ENCODE measurements around the gene UHRF2. TPM values are rescaled to one million over a fixed set of nuclear protein-coding genes. Genes with fewer than 3 reads are reported as not detected.

UHRF2 gene
- total RNA-seq, 1 donor from 2014 or later, result 114 TPM

GRCh38 chr9:6426117-6426516, 13.1 kb downstream of the UHRF2 start:
- ChIA-PET CTCF (interaction anchor here (1.1 kb wide), 1 partner anchor 9 kb away, joined by 3 read pairs; no protein-coding TSS in a partner anchor), POLR2A (interaction anchor here (9.3 kb wide), 1 partner anchor 10 kb away, joined by 164 read pairs; the partner anchor contains the start of gene UHRF2)
- Mint-ChIP-seq H3K4me1 (peaks cover 67% of the 10 kb centered on the region), H3K27me3 (no peaks in the 10 kb centered on the region), H3K27ac (no peak overlapping the region), H3K9me3 (no peaks in the 10 kb centered on the region), H3K4me3 (no peak overlapping the region), H3K36me3 (ENCODE audit: low read depth) (peaks cover 55% of the 10 kb centered on the region)
- DNase-seq, result no peak
- ATAC-seq (ENCODE audit: low read depth), result no peak
- TF ChIP-seq, protein P1, sequence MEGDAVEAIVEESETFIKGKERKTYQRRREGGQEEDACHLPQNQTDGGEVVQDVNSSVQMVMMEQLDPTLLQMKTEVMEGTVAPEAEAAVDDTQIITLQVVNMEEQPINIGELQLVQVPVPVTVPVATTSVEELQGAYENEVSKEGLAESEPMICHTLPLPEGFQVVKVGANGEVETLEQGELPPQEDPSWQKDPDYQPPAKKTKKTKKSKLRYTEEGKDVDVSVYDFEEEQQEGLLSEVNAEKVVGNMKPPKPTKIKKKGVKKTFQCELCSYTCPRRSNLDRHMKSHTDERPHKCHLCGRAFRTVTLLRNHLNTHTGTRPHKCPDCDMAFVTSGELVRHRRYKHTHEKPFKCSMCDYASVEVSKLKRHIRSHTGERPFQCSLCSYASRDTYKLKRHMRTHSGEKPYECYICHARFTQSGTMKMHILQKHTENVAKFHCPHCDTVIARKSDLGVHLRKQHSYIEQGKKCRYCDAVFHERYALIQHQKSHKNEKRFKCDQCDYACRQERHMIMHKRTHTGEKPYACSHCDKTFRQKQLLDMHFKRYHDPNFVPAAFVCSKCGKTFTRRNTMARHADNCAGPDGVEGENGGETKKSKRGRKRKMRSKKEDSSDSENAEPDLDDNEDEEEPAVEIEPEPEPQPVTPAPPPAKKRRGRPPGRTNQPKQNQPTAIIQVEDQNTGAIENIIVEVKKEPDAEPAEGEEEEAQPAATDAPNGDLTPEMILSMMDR (IDR thresholded peaks at IDR 0.05), result no peak
- intact Hi-C loops (cut with micrococcal nuclease), result no loop called here

GRCh38 chr9:6428940-6429889, 16.2 kb downstream of the UHRF2 start:
- Mint-ChIP-seq H3K4me3 (peak overlapping the region; percentile 64), H3K27ac (peak overlapping the region; percentile 73), H3K4me1 (peaks cover 80% of the 10 kb centered on the region), H3K27me3 (no peaks in the 10 kb centered on the region), H3K9me3 (no peaks in the 10 kb centered on the region), H3K36me3 (ENCODE audit: low read depth) (peaks cover 51% of the 10 kb centered on the region)
- TF ChIP-seq, protein P1 (IDR thresholded peaks at IDR 0.05), result no peak
- POLR2A ChIA-PET, result interaction anchor here (0.7 to 9.3 kb wide), 4 partner anchors 13 to 394 kb away, joined by 3 to 164 read pairs (median 8); partner anchors contain the start of gene UHRF2
- ATAC-seq (ENCODE audit: low read depth) (peak; percentile 81), DNase-seq (no peak)
- CTCF ChIA-PET, result interaction anchor here (0.8 kb wide), 2 partner anchors 16 kb away, joined by 3 read pairs; partner anchors contain the start of gene UHRF2
- intact Hi-C loops (cut with micrococcal nuclease), result loop anchor here (1.0 kb wide), 1 partner anchor 16 kb away; the partner anchor contains the start of gene UHRF2

GRCh38 chr9:6431038-6431437, 18.0 kb downstream of the UHRF2 start:
- peaks cover 72% of the 10 kb centered on the region for H3K4me1 Mint-ChIP-seq
- intact Hi-C loops (cut with micrococcal nuclease), result loop anchor here (5.0 kb wide), 2 partner anchors 36 to 251 kb away; no protein-coding TSS in a partner anchor
- CTCF ChIA-PET, result no interaction called here

GRCh38 chr9:6433410-6433809, 20.4 kb downstream of the UHRF2 start:
- intact Hi-C loops (cut with micrococcal nuclease), result loop anchor here (1.0 to 5.0 kb wide), 4 partner anchors 13 to 249 kb away; partner anchors contain the start of gene UHRF2
- POLR2A ChIA-PET, result interaction anchor here (1.2 to 9.3 kb wide), 3 partner anchors 18 to 324 kb away, joined by 4 to 164 read pairs (median 5); partner anchors contain the start of genes KDM4C and UHRF2
- no peak for DNase-seq
- Mint-ChIP-seq H3K4me1 (peaks cover 71% of the 10 kb centered on the region), H3K4me3 (peak overlapping the region; percentile 32), H3K9me3 (no peaks in the 10 kb centered on the region), H3K27me3 (no peaks in the 10 kb centered on the region), H3K27ac (peak overlapping the region; percentile 82), H3K36me3 (ENCODE audit: low read depth) (peaks cover 49% of the 10 kb centered on the region)
- ATAC-seq (ENCODE audit: low read depth), result peak; percentile 50
- TF ChIP-seq, protein P1 (IDR thresholded peaks at IDR 0.05), result no peak
- CTCF ChIA-PET, result interaction anchor here (1.1 to 1.7 kb wide), 3 partner anchors 19 to 136 kb away, joined by 4 to 5 read pairs (median 4); partner anchors contain the start of gene UHRF2

More at GRCh38 chr9:6431038-6431437, 18.0 kb downstream of the UHRF2 start:
- Mint-ChIP-seq H3K4me3 (no peak overlapping the region), H3K27me3 (no peaks in the 10 kb centered on the region), H3K36me3 (ENCODE audit: low read depth) (peaks cover 50% of the 10 kb centered on the region), H3K9me3 (no peaks in the 10 kb centered on the region), H3K27ac (peak overlapping the region; percentile 53)
- POLR2A ChIA-PET, result interaction anchor here (9.3 kb wide), 1 partner anchor 15 kb away, joined by 164 read pairs; the partner anchor contains the start of gene UHRF2
- DNase-seq (no peak), ATAC-seq (ENCODE audit: low read depth) (no peak)
- TF ChIP-seq, protein P1 (IDR thresholded peaks at IDR 0.05), result no peak
